ENCODE data around the gene ROBO2.

ROBO2 gene

DNA sequence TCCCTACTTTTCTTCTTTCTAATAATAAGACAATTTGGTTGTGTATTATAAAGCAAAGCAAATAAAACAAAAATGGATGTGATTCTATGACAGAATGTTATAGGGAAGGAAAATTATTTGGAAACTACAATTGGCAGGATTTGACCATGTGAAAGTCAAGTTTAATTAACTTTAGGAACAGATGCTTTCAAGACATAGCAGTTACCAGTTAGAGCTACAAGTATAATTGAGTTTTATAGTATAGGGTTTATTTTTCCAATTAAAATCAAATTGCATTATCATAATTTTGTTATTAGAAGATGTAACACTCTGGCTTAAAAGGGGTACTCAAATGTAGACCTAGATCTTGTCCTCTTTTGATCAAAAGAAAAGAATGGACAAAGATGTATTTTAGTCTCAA, 110.9 kb downstream of the ROBO2 start:
- TF ChIP-seq, protein P1, sequence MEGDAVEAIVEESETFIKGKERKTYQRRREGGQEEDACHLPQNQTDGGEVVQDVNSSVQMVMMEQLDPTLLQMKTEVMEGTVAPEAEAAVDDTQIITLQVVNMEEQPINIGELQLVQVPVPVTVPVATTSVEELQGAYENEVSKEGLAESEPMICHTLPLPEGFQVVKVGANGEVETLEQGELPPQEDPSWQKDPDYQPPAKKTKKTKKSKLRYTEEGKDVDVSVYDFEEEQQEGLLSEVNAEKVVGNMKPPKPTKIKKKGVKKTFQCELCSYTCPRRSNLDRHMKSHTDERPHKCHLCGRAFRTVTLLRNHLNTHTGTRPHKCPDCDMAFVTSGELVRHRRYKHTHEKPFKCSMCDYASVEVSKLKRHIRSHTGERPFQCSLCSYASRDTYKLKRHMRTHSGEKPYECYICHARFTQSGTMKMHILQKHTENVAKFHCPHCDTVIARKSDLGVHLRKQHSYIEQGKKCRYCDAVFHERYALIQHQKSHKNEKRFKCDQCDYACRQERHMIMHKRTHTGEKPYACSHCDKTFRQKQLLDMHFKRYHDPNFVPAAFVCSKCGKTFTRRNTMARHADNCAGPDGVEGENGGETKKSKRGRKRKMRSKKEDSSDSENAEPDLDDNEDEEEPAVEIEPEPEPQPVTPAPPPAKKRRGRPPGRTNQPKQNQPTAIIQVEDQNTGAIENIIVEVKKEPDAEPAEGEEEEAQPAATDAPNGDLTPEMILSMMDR (IDR thresholded peaks at IDR 0.05; ENCODE audit: low read length, missing control alignments) = no peak
- DNase-seq (ENCODE audit: low read depth) = no peak
- H3K4me3 ChIP-seq (replicated peaks; ENCODE audit: low read depth, low read length) = no peak overlapping the region

DNA sequence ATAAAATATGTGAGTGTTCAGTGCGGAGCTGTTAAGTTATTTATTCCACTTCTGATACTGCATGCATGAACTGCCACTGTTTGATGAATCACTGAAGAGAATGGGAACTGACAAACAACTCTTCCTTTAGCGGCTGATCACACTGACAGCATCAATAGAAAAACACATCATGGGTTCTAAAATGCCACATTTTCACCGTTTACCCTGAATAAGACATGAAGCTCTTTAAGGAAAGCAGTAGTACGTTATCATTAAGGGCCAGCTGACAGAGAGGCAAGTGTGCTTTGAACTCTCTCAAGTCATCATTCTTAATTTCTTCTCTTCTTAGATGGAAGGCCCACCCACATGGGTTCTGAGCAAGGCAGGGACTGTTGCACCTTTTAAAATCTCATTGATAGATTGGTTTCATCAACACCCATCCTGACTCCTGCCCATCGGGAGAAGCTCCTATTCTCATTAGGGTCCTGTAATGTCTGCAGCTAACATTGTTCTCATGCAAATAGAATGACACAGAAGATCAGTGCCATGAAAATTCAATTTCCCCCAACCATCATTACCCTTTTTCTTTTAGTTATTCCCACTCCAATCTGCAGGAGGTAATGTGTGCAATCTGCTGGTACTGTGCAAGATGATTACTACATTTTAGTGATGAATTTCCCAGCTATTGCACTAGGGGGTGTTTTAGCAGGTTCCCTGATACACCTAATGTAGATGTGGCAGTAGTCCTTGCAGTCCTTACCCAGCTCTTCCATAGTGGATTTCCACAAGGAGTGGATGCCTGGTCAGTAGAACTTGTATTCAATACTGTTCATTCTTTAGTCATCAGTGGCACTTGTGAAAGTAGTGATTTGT, 119.1 kb downstream of the ROBO2 start:
- TF ChIP-seq, protein P1 (IDR thresholded peaks at IDR 0.05; ENCODE audit: low read length, missing control alignments) = no peak
- no peak overlapping the region for H3K4me3 ChIP-seq (replicated peaks; ENCODE audit: low read depth, low read length)
- no peak for DNase-seq (ENCODE audit: low read depth)

DNA sequence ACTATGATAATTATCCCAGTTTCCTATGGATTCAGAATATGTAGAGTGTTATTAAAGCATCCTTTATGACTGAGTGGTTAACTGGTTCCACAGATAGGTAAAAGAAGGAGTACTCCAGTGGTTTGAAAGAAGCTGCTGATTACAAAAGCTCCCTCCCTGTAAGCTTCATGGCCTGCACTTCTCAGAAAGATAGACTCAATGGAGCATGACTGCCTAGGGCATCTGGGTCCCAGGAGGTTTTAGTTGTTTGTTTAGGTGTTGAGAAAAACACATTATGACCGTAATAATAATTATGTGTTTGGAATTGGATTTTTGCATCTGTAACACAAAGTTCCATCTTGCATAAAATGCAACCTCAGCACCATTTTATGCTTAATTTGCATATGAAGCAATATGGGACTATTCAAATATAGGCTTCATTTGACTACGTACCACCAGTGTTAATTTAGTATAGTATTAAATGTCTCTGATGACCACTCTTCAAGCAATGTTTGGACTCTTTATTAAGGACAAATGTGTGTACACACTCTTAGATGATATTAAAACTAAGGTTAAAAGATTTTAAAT, 121.1 kb downstream of the ROBO2 start:
- TF ChIP-seq, protein P1 (IDR thresholded peaks at IDR 0.05; ENCODE audit: low read length, missing control alignments) = no peak
- H3K4me3 ChIP-seq (replicated peaks; ENCODE audit: low read depth, low read length) = no peak overlapping the region
- no peak for DNase-seq (ENCODE audit: low read depth)

DNA sequence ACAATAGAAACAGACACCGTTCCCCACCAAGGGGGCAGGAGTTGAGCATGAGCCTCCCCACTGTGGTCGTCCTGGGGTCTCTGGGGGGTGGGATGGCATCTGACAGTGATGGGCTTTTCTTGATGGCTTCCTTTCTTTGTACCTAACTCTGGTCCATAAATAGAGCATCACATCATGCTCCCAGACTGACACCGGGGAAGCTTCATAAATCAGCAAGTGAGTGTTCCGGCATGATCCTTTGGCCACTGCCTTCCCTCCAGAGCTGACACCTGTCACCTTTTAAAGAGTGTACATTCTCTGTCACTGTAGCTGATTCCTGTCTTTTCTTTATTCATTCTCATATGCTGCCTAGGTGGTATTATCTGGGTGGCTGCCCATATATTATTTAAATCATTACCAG, 129.9 kb downstream of the ROBO2 start:
- H3K4me3 ChIP-seq (replicated peaks; ENCODE audit: low read depth, low read length) = no peak overlapping the region
- DNase-seq (ENCODE audit: low read depth) = no peak
- TF ChIP-seq, protein P1 (IDR thresholded peaks at IDR 0.05; ENCODE audit: low read length, missing control alignments) = no peak

DNA sequence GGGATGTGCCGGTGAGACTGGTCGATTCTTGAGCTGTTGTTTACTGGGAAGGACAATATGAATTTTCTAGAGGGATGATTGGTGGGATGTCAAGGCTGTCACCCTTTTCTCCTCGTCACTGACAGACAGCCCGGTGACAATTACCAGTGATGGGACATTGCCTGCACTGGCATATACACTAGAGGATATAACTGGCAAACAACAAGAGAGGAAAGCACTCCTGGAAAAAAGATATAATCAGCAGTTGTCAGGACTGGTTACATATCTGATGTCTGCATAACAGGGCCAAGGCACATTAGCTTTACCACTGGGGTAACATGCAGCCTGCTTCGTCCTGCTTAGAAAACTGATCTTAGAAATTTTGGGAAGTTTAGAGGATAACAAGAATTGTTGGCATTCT, 131.1 kb downstream of the ROBO2 start:
- DNase-seq (ENCODE audit: low read depth) = no peak
- H3K4me3 ChIP-seq (replicated peaks; ENCODE audit: low read depth, low read length) = no peak overlapping the region
- TF ChIP-seq, protein P1 (IDR thresholded peaks at IDR 0.05; ENCODE audit: low read length, missing control alignments) = no peak

DNA sequence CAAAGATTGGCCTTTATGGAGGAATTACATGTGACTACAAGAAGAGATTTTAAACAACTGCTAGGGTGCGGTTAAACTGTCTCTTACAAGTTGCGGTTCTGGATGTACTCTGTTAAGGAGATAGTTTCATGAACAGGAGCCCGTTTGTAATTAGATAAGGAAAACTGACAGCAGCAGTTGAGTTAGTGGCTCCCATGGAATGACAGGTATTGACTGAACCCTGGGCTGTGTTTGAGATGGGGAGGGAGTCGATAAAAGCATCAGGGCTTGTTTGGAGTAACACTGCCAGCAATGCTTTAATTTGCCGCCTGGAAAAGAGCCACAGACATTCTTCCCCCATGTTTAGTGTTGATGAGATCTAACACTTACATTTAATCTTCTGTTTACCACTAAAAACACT, 139.9 kb downstream of the ROBO2 start:
- no peak overlapping the region for H3K4me3 ChIP-seq (replicated peaks; ENCODE audit: low read depth, low read length)
- TF ChIP-seq, protein P1 (IDR thresholded peaks at IDR 0.05; ENCODE audit: low read length, missing control alignments) = no peak
- no peak for DNase-seq (ENCODE audit: low read depth)

Measured in fibroblast of pulmonary artery (primary cell).